NCI-H748 (cell line): ENCODE measurements around the gene SPEF2.

Experiments used
- DNase-seq: peaks from one replicate; lab custom pipeline; 2025; ENCODE audit not compliant: unreplicated experiment; lab: John Stamatoyannopoulos, UW

Gene SPEF2

DNA sequence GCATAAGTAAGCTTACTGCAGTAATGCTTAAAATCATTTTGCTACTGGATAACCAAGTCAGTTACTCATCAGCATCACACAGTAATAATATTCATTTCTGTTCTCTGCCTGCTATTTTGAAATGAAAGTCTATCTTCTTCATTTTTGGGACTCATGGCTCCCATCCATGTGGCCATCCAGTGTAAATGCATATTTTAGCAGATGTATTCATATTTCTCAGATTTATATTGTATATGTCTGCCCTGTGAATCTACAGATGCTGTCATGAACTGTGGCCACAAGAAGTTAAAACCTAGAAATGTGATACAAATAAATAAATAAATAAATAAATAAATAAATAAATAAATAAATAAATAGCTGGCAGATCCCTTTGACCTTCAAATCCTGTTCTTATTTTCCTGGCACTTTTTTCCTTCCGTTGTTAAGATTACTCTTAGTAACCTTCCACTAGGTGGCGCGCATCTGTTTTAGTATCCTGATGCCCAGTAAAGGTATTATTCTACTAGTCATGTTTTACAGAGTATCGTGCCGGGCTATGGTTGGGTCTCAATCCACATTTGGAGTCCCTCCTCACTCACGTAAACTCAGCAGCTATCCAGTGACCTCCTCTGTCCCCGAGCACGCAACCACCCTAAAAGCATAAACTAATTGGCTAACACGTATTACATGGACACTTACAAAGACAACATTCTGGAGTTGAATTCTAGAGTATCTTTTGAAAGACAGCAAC is 159.9 kb downstream of the SPEF2 start:
- peak; percentile 87 for DNase-seq

DNA sequence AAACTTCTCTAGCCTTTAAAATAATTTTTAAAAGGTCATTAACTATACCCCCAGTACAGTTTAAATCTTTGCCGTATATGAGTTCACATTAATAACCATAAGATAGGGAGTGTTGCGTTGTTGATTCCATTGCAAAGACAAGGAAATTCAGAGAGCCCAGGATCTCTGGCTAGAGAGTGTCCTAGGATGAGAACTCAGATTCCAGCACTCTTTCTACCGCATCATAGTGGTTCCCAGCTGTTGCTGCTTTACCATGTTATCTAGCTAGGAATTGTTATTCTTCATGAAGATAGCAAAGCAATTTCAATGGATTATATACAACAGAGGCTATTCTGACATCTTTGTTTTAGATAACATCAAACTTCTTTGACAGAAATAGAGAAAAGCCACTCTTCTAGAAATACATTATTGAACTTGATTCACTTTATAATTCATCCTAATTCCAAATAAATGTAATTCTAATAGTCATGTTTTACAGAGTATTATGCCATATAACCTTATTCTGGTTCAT is 160.7 kb downstream of the SPEF2 start:
- DNase-seq: no peak

DNA sequence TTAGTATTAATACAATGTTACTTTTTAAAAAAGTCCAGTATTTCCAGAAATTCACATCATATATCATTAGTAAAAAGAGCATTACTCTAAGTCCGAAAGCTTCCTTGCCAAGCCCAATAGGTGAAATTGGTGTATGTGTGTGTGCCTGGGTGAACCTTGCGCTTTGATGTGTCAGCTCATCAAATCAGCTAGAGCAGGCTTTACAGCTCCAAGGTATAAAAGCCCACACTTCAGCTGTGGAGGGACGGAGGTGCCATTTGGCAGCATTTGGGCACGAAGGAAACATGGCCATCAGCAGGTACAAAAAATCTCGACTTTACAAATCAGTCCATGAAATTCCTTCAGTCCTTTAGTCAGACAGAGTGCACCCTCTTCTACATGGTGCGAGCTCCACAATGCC is 162.6 kb downstream of the SPEF2 start:
- no peak for DNase-seq

DNA sequence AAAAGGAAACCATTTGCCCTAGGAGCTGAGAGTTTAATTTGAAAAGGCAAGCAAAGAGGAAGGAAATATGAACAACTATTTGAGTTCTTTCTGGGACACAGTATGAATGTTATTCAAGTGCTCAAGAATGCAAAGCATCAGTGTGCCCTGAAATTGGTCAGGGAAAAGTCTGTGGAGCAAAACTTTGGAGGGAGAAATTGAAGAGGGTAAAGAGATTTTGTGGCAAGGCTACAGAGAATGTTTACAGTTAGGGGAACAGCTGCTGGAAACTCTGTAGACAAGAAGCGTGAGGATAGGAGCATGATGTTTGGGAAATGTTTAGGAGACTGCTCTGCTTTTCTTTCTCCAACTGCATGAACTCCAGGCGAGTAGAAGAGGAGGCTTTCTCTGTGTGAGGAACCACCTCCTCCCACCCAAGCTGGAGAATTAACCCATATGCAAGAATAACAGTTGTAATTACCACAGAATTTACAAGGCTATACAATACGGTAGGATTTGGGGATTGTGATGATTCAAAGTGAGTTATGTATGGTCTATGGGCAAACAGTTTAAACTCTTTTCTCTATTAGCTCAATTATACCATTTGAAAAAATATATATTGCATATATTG is 163.6 kb downstream of the SPEF2 start:
- DNase-seq: no peak

DNA sequence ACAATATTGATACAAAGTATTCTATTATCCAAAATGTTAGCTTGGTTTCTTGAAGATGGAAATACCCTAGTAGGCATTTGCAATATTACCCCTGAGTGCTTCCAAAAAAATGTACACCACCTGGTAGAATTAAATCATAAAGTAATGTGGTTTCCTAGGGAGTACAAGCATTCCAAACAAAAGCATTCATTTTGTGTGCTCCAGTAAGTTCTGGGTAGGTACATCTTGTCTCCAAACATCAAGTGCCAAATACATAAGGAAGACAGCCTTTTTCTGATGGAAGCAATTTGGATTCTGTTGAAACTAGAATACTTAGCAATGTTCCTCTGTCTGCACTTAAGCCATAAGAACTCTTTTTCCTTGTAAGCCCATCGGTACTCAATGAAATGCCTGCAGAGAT is 165.9 kb downstream of the SPEF2 start:
- DNase-seq: no peak

DNA sequence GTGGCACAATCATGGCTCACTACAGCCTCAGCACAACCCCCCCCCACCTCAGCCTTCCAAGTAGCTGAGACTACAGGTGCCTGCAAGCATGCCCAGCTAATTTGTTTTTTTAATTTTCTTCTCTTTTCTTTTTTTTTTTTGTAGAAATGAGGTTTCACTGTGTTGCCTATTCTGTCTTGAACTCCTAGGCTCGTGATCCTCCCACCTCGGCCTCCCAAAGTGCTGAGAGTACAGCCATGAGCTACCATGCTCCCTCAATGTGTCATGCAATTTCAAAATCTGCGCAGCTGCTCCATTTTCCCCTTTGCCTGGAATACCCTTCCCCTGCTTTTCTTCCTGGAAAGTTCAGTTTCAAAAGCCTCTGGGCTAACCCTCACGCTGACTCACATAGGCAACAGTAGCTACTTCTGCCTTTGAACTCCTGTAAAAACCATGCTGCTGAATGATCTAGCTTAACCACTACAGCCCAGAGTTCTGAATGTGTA is 168.0 kb downstream of the SPEF2 start:
- no peak for DNase-seq

DNA sequence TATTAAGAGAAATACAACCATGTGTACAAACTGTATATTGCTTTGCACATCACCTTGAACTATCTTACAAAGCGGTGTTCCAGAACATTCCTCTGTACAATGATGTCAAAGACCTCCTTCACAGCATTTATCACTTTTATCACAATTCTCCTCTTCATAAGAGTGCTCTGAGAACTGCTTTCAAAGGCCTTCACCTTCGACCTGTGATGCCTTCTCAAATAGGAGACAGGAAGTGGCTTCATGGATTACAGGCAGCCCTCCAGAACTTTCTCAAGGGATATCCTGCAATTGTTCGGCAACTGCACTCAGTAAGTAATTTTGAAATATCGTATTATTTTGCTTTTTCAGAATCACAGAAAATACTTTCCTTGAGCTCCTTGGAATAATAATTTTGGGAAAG is 171.1 kb downstream of the SPEF2 start:
- DNase-seq: no peak

DNA sequence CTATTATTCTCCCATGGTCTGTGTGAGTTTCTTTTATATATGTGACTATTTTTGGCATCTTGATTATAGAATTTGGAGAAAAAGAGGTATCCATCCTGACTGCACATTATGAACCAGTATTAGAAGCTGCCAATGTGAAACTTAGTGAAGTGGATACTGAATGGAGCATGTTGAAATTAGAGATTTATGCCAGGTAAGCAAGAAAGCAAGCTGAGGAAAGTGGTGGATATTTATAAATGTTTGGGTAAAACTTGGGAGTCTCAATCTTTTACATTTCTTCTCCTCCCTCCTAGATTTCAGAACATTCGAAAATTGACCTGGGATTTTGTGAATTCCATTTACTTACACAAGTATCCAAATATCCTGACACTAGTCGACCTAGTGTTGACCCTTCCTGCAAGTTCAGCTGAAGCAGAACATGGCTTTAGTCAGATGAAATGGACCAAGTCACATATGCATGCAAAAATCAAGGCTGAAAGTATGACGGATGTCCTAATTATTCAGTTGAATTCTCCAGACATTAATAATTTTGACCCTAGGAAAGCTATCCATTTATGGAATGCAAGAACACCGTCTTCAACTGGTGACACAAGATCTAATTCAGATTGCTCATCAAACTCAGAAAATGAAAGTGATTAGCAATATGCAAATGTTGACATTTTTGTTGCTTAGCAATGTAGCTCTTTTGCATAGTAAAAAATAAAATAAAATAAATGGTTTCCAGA is 172.2 kb downstream of the SPEF2 start:
- DNase-seq: no peak

DNA sequence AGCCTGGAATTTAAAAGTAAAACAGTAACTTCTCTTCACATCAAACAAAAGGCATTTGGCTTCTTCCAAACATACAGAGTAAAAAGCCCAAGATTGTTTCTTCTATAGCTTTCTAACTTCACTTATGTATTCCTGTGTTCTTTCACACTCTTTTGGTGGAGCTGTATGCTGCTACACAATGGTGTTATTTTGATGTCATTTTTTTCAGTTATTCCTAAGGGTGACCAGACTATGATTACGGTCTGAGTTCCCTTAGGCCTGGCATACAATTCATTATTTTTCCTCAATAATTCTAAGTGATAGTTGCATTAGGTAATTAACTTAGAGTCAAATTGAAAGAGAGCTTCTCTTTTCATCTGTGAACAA is 172.8 kb downstream of the SPEF2 start:
- DNase-seq: no peak

DNA sequence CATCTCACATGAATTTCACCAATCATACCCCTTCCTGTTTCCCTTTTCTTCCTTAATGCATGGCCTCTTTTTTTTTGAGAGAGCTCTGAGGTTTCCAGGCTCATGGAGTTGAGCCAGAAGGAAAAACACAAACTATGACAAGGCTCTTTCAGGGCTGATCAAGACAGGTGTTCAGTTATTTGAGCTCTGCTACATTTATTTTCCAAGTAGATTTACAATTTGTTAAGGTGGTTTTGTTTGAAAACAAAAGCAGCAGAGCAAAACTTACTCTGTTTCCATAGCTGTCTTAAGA is 176.6 kb downstream of the SPEF2 start:
- no peak for DNase-seq

DNA sequence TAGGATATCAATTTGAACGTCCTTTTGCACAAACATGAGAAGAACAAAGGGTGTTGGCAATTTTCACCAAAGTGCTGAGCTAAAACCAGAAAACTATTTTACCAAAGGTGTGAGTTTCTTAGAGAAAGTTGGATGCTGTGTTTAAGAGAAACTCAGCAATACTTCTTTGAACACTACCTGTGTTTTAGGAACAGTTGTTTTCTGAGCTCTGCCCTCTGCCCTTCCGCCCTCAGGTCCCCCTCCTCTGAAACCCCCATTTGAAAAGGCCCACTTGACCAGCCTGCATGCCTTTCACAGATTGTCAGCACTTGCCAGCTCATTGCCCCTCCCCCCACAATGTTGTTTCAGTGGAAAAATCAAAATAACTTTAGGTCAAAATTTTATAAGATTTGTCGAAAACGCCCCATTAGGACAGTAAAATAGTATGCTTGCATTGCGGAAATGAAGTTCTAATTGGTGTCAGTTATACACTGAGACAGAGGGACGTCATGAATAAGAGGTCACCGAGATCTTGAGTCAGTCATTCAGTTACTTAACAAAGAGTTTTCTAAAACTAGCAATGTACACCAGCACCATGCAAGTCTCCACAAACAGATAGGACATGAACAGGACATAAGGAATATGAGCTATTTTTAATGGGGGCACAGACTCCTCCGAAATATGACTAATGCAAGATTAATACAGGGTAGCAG is 177.2 kb downstream of the SPEF2 start:
- DNase-seq: no peak

DNA sequence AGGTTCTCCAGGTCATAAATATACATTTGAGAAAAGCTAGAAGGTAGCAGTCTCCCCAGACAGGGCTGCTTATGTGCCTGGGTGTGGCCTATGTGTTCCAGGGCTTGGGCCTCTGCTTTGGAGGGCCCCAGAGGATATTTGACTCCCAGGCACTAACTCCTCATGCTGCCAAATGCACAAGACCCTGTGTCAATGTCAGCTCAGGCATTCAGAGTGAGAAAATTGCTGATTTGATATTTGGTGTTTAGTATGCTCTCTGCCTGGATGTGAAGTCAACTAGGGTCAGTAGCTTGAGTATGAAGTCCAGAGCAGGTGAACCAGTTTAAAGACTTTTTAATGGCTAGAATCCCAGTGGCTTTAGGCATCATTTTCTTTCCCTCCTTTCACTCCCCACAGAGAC is 181.5 kb downstream of the SPEF2 start:
- no peak for DNase-seq

DNA sequence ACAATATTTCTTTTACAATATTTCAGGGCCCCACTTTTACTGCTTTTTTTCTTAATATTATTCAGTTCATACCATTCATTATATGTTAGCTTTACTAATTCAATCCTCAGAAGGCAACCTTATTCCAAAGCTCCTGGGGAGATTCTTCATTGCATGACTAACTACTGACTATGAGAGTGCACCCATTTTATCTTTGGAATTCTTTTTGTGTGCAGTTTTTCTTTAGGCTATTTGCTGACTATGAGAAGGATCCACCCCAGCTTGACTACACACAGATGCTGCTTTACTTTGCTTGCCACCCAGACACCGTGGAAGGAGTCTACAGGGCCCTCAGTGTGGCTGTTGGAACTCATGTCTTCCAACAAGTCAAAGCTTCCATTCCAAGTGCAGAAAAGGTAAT is 182.1 kb downstream of the SPEF2 start:
- no peak for DNase-seq

DNA sequence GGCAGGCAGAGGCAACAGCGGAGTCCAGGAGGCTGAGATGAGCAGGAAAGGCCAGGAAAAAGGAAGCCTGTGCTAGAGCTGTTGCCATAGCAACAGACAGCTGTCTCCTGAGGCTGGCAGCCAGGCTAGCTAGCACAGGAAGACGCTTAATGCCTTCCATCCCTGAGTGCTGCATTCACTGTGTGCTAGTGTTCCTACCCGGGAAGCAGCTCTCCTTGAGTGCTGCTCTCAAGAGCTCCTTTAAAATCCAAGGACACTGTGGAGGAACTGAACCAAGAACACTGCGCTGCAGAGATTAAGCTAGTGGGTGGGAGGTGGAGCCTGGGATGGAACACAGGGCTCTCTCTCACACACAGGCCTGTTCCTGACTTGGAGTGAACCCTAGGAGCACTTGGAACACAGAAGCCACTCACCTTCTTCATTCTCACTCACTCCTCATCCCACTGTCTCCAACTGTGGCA is 185.6 kb downstream of the SPEF2 start:
- DNase-seq: peak; percentile 98

DNA sequence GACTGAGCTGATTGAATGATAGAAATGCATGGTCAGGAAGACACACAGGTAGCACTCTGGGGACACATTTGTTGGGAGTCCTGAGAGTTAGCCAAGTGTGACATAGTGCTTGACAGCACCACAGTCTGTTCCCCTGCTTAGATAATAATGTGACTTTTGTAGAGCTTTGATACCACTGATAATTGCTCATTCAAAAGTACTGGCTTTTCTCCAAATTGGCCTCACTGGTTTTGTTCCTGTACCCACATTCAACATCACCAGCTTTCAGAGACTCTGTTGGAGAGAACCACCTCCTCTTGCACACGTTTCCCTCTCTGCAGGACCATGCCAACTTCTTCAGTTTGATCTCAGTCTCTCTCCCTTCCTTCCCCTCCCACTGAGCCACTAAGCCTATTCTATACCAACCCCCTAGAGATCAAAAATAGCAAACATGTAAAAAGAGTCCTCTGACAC is 186.6 kb downstream of the SPEF2 start:
- DNase-seq: peak; percentile 77

DNA sequence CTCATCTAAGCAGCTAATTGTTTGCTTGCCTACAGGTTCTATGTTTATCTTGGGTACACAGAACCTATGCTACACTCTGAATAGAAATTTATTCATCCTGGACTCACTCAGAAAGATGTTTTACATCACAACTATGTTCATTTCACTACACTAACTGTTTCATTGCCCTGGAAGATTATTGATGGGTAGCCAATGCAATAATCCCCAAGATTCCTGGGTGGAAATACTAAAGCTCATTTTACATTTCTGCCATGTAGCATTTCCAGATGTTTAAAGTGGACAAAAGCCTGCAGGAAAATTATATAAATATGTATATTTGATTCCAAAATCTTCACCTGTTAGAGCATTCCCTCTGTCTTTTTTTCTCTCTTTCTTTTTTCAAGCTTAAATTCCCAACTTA is 187.2 kb downstream of the SPEF2 start:
- peak; percentile 41 for DNase-seq

DNA sequence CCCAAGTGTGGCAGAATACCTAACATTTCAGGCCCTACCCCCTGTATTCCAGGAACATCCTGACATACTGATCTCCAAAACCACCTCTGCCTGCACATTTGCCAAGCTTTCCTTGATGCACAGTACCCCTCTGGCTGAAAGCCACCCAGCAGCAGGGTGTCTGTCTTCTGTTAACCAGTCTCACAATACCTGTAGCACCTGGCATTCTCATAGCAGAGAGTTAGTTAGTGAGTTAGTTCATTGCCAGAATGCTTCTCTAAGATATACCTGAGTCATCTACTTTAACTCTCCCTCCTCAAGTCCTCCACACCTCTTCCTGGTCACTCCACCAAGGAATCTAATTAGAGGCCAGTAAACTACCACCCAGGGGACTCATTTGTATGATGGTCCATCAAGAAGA is 192.9 kb downstream of the SPEF2 start:
- DNase-seq: no peak

DNA sequence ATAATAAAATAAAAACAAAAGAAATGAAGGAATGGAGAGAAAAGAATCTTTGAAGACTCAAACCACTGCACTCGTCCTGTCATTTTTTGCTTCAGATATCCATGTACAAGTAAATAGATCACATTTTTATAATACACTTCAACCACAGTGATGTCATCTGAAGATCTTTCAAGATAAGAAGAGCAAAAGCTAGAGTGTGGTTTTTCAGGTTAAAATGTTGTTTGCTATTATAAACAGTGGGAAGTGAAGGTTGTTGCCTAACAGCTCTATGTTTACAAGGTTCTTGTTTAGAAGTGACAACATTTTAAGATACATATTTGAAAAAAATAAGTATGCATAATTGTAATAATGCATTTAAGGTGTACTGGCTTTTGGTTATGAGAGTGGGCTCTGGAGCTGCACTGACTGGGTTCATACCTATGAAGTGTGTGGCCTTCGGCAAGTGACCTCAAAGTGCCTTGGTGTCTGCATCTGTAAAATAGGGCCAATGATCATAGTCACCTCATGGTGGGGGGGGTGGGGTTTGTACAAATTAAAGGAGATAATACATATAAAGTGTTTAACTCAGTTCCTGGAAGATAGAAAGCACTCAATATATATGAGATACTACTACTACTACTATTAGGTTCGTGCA is 193.6 kb downstream of the SPEF2 start:
- DNase-seq: no peak

DNA sequence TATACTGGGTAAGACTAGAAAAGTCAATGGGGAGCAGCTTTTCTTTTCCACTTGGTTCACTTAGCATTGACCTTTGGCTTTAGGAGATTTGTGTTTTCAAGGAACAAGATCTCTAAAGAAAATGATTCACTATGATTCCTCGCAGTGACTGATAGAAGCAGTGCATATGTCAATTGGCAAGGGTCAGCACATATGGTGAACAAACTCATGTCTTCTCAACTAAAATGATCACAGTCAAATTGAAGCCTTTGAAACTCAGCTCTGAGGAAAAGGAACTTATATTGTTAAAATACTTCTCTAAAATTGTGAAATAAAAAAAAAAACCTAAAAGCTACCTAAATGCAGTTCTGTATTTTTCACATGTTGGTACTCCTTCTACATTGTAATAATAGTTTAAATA is 195.9 kb downstream of the SPEF2 start:
- no peak for DNase-seq

DNA sequence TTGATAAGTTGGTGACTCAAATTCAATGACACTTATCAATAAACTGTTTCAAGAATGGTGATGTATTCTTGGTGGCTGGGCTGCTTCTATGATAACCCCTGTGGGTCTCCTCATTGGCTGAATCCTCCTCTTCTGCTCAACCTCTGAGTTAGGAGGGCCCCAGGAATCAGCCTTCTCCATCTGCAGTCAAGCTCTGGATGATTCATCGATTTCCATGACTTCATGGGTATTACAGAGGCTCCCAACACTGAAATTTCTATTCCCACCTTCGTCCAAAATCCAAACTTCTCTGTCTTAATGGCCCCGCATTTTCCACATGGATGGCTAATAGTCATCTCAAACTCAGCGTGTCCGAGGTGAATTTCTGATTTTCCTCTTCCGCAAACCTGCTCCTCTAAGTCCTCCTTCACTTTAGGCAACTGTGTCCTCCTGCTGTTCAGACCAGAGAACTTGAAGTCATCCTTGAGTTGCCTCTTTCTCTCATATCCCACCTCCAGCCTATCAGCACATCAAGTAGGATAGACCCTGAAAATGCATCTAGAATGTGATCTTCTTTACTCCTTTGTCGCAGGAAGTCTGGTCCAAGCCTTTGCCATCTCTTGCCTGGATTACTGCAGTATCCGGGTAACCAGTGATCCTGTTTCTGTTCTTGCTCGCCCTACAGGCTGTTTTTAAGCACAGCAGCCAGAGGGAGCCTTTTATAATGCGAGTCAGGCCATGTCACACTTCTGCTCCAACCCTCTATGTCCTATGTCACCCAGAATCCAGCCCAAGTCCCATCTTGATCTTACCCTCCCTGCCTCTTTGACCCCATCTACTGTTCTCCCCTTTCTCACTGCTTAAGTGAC is 197.7 kb downstream of the SPEF2 start:
- peak; percentile 57 for DNase-seq
